Measurements from ENCODE around the gene RCOR1.

DNA sequence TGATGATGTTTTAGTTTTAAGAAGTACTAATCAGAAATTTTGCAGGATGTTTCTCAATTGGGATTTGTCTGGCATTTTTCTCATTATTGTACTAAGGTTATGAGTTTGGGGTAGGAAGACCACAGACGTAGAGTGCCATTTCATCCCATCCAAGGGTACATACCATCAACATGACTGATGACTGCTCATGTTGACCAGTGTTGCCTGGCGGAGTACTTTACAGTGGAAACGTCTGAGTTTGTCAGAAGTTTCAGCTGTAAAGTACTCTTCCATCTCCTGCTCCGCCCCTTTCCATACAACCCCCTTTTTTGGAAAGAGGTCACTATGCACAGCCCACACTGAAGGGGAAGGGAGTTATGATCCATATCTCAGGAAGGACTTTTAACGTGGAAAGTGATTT is 74.2 kb downstream of the RCOR1 start:
- no peak for TF ChIP-seq CTCF (IDR thresholded peaks at IDR 0.05; ENCODE audit: insufficient read depth, low read length, poor library complexity, severe bottlenecking)
- no peak for TF ChIP-seq EZH2phosphoT487 (conservative IDR thresholded peaks at IDR 0.05; ENCODE audit: low read length)
